GM12891 (cell line): ENCODE measurements around the gene B3GNT7.

ENCODE experiments used
- DNase-seq: peaks from one replicate; pipeline ENCODE4 v3.0.0; 2011; ENCODE audit warnings: low spot score; ENCODE audit not compliant: insufficient read length
- FAIRE-seq: peaks from 2 replicates; lab custom pipeline; 2011; peaks lifted over from hg19 to GRCh38; lab: Jason Lieb, UNC
- PAX5 ChIP-seq: IDR thresholded peaks from 2 replicates; pipeline ENCODE4 v1.6.1; 2011; ENCODE audit warnings: low read length, moderate library complexity, mild to moderate bottlenecking; ENCODE audit not compliant: insufficient read depth, severe bottlenecking
- POLR2A ChIP-seq: IDR thresholded peaks from 2 replicates; pipeline ENCODE4 v1.6.1; 2011; ENCODE audit warnings: low read depth, low read length, control low read depth
- POLR2AphosphoS5 ChIP-seq: IDR thresholded peaks from 2 replicates; pipeline ENCODE4 v1.6.1; 2011; ENCODE audit warnings: low read depth, low read length, control low read depth
- POU2F2 ChIP-seq: IDR thresholded peaks from 2 replicates; pipeline ENCODE4 v1.6.1; 2011; ENCODE audit warnings: low read depth, mild to moderate bottlenecking, control low read depth, low read length, moderate library complexity
- SPI1 ChIP-seq: IDR thresholded peaks from 2 replicates; pipeline ENCODE4 v1.6.1; 2011; ENCODE audit warnings: low read depth, low read length, control low read depth
- TAF1 ChIP-seq: IDR thresholded peaks from 2 replicates; pipeline ENCODE4 v1.6.1; 2011; ENCODE audit warnings: low read depth, low read length, control low read depth

B3GNT7 gene

DNA sequence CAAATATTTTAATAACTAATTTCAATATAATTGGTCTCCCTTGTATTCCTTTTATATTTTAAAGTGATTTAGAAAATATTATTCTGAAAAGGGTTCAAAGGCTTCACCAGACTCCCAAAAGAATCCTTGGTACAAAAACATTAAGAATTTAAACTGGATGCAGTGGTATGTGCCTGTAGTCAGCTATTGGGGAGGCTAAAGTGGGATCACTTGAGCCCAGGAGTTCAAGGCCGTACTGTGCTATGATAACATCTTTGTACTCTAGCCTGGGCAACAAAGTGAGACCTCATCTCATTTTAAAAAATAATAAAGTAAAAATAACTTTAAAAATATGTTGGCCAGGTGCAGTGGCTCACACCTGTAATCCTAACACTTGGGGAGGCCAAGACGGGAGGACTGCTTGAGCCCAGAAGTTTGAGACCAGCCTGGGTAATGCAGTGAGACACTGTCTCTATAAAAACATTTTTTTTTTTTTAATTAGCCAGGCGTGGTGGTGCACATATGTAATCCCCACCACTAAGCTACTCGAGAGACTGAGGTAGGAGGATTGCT lies 54.1 kb downstream of the B3GNT7 start:
- TF ChIP-seq POLR2AphosphoS5 (no peak), PAX5 (no peak), SPI1 (no peak), TAF1 (no peak), POLR2A (no peak), POU2F2 (no peak)
- no peak for FAIRE-seq
- DNase-seq: no peak

DNA sequence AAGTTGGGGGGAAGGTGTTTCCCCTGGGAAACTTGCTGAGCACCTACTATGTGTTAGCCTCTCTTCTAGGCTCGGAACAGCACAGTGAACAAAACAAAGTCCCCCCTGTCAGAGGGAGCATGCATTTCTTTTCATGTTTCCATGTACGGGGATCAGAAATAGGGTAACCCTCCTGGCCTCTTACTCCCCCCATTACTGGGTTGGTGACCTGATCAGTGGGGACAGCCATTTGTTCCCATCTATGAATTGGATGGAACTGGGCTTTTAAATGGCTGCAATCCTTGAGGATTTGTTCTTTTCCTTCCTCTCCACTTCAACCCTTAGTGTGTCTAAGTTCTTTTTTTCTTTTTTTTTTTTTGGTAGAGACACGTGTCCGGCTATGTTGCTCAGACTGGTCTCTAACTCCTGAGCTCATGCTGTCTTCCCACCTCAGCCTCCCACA lies 55.1 kb downstream of the B3GNT7 start:
- FAIRE-seq (no peak), DNase-seq (no peak)
- TF ChIP-seq PAX5 (no peak), TAF1 (no peak), POLR2A (peak; percentile 77), POU2F2 (no peak), POLR2AphosphoS5 (peak; percentile 66; the same call in 1 of the 2 replicates)
